Esophagus (tissue), 2 donors: ENCODE measurements around the gene TMED9. TPM values are rescaled to one million over a fixed set of nuclear protein-coding genes. Genes with fewer than 3 reads are reported as not detected.
"Not testable (repeated sequence)": the region's sequence is repeated elsewhere in the genome, so short reads cannot be mapped to it uniquely, and the experiment has no call there.

Experiments
- H3K27ac ChIP-seq, 2 donors: one replicate each; pipeline ENCODE4 v1.5.1; 2013; ENCODE audit warnings: low read depth in 2 of 2, mild to moderate bottlenecking in 2 of 2, inconsistent platforms in 1 of 2, low read length in 1 of 2, moderate library complexity in 1 of 2
- H3K27me3 ChIP-seq, 2 donors: one replicate each; pipeline ENCODE4 v1.6.1; 2013; ENCODE audit warnings: low read length in 2 of 2, control low read depth in 1 of 2, mild to moderate bottlenecking in 1 of 2; ENCODE audit not compliant: insufficient read depth in 2 of 2, control insufficient read depth in 1 of 2
- H3K36me3 ChIP-seq, 2 donors: one replicate each; pipeline ENCODE4 v1.6.1; 2013; ENCODE audit warnings: low read length in 1 of 2; ENCODE audit not compliant: control insufficient read depth in 2 of 2, insufficient read depth in 2 of 2
- H3K4me1 ChIP-seq, 2 donors: one replicate each; pipeline ENCODE4 v1.6.1; 2013; ENCODE audit warnings: low read length in 1 of 2; ENCODE audit not compliant: control insufficient read depth in 2 of 2, insufficient read depth in 2 of 2
- H3K4me3 ChIP-seq, 2 donors: one replicate each; pipeline ENCODE4 v1.5.1; 2013; ENCODE audit warnings: low read length in 2 of 2, mild to moderate bottlenecking in 2 of 2, low read depth in 1 of 2, moderate library complexity in 1 of 2
- H3K9me3 ChIP-seq, 2 donors: one replicate each; pipeline ENCODE4 v1.6.1; 2013; ENCODE audit warnings: mild to moderate bottlenecking in 2 of 2, low read depth in 1 of 2, low read length in 1 of 2, moderate library complexity in 1 of 2; ENCODE audit not compliant: control insufficient read depth in 2 of 2, insufficient read depth in 1 of 2
- WGBS, 2 donors: extraction: QIAGEN DNeasy Blood & Tissue Kit; methylation state at CpG; one replicate each; pipeline ENCODE4 v1.1.7; 2013; 5-methylcytosine and 5-hydroxymethylcytosine counted together
- polyA plus RNA-seq, 2 donors: library from polyadenylated mRNA; stranded (reverse); fragments of 200-250 nt; gene quantifications; one replicate each; pipeline ENCODE4 v1.2.3, GENCODE V29; 2013
- donor health status: healthy with polysubstance abuse.
- donor health status: Bipolar disorder and iron deficiency.

Gene TMED9
- polyA plus RNA-seq, 2 donors: 72.8 to 146 TPM

DNA sequence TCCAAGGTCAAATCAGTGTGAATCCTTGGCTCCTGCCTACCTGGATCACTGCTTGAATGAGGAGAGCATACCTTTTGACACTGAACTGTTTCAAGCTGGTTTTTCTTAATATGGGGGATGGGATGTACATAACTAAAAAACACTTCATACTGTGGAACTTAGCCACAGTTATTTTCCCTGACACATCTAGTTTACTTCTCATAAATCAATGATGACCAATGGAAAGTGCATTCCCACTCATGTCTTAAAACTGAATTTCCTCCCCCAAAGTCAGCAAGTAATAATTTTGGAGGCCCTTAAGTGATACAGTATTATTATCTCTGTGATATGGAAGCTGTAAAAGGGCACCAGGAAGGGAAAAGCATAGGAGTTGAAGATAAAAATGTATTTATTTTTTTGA, 38.2 kb downstream of the TMED9 start:
- H3K4me3 ChIP-seq, H3K4me1 ChIP-seq, H3K36me3 ChIP-seq, H3K27ac ChIP-seq, H3K9me3 ChIP-seq, H3K27me3 ChIP-seq: not testable (repeated sequence)

DNA sequence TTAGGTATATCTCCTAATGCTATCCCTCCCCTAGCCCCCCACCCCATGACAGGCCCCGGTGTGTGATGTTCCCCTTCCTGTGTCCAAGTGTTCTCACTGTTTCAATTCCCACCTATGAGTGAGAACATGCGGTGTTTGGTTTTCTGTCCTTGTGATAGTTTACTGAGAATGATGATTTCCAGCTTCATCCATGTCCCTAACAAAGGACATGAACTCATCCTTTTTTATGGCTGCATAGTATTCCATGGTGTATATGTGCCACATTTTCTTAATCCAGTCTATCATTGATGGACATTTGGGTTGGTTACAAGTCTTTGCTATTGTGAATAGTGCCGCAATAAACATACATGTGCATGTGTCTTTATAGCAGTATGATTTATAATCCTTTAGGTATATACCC, 42.9 kb downstream of the TMED9 start:
- not testable (repeated sequence) for H3K9me3 ChIP-seq, H3K27me3 ChIP-seq, H3K36me3 ChIP-seq, H3K4me3 ChIP-seq, H3K27ac ChIP-seq, H3K4me1 ChIP-seq
- WGBS, 2 donors: 97% methylated on average over 3 of the region's 3 CpGs

DNA sequence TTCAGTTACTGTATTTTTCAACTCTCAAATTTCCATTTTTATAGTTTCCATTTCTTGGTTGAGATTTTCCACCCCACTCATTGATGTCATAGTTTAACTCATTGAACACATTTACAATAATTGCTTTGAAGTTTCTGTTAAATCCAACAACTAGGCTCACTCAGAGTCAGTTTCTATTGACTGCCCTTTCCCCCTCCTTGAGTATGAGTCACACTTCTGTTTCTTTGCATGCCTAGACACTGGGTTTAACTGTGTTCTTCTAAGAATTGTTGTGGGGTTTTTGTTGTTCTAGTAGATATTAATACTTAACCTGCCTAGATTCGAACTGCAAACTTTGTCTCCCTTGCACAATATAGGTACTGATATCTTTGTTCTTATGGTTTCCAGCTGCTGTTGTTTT, 53.5 kb downstream of the TMED9 start:
- H3K4me1 ChIP-seq, H3K4me3 ChIP-seq, H3K36me3 ChIP-seq, H3K27me3 ChIP-seq, H3K27ac ChIP-seq, H3K9me3 ChIP-seq: not testable (repeated sequence)
- no CpG with 5 or more reads among the region's 1 CpG for WGBS, 2 donors

Other genes with a start within 250 kb of the TMED9 start
- 100 to 1,000 TPM in 1 of 2 donors, 10 to 100 TPM in 1; 84.0 to 190 TPM for gene LMAN2, start 240.5 kb upstream of the TMED9 start, polyA plus RNA-seq
- gene RGS14, start 234.3 kb upstream of the TMED9 start, polyA plus RNA-seq: 10 to 100 TPM; 49.7 to 74.5 TPM
- gene SLC34A1, start 207.8 kb upstream of the TMED9 start, polyA plus RNA-seq: under 1 TPM; 0.13 to 0.49 TPM
- under 1 TPM in 1 of 2 donors, not detected in 1; 0.21 TPM for gene PFN3, start 191.5 kb upstream of the TMED9 start, polyA plus RNA-seq
- 10 to 100 TPM; 18.1 to 33.5 TPM for gene F12, start 182.6 kb upstream of the TMED9 start, polyA plus RNA-seq
- 10 to 100 TPM; 10.4 to 19.8 TPM for gene GRK6, start 165.5 kb upstream of the TMED9 start, polyA plus RNA-seq
- 1 to 10 TPM; 2.0 to 4.9 TPM for gene PRR7, start 145.4 kb upstream of the TMED9 start, polyA plus RNA-seq
- 10 to 100 TPM; 18.2 to 24.7 TPM for gene DBN1, start 118.6 kb upstream of the TMED9 start, polyA plus RNA-seq
- 100 to 1,000 TPM in 1 of 2 donors, 10 to 100 TPM in 1; 65.4 to 102 TPM for gene PDLIM7, start 94.6 kb upstream of the TMED9 start, polyA plus RNA-seq
- 1 to 10 TPM; 2.4 to 5.1 TPM for gene DOK3, start 82.4 kb upstream of the TMED9 start, polyA plus RNA-seq
- gene DDX41, start 75.2 kb upstream of the TMED9 start, polyA plus RNA-seq: 10 to 100 TPM; 57.0 to 73.8 TPM
- gene FAM193B, start 37.6 kb upstream of the TMED9 start, polyA plus RNA-seq: 100 to 1,000 TPM in 1 of 2 donors, 10 to 100 TPM in 1; 42.2 to 141 TPM
- 10 to 100 TPM; 12.7 to 16.7 TPM for gene B4GALT7, start 7.9 kb downstream of the TMED9 start, polyA plus RNA-seq
- gene FAM153A, start 190.7 kb downstream of the TMED9 start, polyA plus RNA-seq: 1 to 10 TPM in 1 of 2 donors, under 1 TPM in 1; 0.29 to 3.1 TPM